Suppressor macrophage treated with lipopolysaccharide for 4 hours (primary cell): ENCODE measurements around the gene HERC2.
"Not testable (repeated sequence)": the region's sequence is repeated elsewhere in the genome, so short reads cannot be mapped to it uniquely, and the experiment has no call there.

Source experiments
- DNase-seq: peaks from one replicate; pipeline ENCODE4 v3.0.0-alpha.2; 2020

HERC2 gene, protein sequence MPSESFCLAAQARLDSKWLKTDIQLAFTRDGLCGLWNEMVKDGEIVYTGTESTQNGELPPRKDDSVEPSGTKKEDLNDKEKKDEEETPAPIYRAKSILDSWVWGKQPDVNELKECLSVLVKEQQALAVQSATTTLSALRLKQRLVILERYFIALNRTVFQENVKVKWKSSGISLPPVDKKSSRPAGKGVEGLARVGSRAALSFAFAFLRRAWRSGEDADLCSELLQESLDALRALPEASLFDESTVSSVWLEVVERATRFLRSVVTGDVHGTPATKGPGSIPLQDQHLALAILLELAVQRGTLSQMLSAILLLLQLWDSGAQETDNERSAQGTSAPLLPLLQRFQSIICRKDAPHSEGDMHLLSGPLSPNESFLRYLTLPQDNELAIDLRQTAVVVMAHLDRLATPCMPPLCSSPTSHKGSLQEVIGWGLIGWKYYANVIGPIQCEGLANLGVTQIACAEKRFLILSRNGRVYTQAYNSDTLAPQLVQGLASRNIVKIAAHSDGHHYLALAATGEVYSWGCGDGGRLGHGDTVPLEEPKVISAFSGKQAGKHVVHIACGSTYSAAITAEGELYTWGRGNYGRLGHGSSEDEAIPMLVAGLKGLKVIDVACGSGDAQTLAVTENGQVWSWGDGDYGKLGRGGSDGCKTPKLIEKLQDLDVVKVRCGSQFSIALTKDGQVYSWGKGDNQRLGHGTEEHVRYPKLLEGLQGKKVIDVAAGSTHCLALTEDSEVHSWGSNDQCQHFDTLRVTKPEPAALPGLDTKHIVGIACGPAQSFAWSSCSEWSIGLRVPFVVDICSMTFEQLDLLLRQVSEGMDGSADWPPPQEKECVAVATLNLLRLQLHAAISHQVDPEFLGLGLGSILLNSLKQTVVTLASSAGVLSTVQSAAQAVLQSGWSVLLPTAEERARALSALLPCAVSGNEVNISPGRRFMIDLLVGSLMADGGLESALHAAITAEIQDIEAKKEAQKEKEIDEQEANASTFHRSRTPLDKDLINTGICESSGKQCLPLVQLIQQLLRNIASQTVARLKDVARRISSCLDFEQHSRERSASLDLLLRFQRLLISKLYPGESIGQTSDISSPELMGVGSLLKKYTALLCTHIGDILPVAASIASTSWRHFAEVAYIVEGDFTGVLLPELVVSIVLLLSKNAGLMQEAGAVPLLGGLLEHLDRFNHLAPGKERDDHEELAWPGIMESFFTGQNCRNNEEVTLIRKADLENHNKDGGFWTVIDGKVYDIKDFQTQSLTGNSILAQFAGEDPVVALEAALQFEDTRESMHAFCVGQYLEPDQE (N-terminal part only)

DNA sequence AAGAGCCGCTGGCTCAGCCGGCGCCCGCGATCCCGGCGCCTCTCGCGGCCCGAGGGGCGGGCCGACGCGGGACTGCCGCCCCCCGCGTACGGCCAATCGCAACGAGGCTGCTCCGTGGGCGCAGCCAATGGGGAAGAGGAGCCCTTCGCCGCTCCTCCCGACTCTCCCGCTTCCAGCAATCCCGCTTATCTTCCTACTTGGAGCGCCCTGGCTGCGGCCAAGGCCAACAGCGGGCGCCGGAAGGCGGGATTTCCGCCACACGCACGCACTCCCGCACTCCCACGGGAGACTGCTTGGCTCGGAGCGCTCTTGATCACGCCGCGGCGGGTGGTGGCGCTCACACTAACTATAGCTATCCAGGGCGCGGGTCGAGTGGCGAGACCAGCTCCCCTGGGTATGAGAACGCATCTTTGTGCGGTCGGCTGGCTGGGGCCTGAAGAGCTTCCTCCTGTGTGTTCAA lies at the start of gene HERC2:
HERC2 (minus strand) TSS at position 51 of the 460 bp plus-strand sequence. CDS start 746 bp downstream, outside the sequence.
- DNase-seq, result not testable (repeated sequence)

DNA sequence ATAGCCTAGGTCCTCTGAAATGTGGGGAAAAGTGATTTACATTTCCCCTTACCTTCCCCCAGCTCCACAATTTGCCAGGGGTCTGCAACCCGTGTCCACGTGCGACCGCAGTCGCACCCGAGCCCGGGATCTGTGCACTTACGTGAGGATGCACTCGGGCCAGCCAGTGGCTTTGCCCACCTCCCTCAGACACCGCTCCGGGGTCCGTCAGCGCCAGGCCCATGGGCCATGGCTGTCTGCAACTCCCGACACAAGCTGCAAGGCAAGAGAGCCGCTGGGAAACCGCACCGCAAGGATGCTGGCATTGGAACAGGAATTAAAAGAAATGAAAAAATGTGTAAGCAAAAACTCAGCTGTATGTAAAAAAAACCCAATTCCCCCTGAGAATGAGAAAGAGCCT lies 43.5 kb upstream of the HERC2 start:
- not testable (repeated sequence) for DNase-seq

- not testable (repeated sequence) for DNase-seq
These were observed 36.0 kb upstream of the HERC2 start, which contains the start of gene GOLGA6L24 for GRCh38 chr15:28357984-28358383. Gene GOLGA6L24, minus strand, starts transcription at chr15:28358084. Its CDS starts 61 bp downstream, at chr15:28358023.

DNA sequence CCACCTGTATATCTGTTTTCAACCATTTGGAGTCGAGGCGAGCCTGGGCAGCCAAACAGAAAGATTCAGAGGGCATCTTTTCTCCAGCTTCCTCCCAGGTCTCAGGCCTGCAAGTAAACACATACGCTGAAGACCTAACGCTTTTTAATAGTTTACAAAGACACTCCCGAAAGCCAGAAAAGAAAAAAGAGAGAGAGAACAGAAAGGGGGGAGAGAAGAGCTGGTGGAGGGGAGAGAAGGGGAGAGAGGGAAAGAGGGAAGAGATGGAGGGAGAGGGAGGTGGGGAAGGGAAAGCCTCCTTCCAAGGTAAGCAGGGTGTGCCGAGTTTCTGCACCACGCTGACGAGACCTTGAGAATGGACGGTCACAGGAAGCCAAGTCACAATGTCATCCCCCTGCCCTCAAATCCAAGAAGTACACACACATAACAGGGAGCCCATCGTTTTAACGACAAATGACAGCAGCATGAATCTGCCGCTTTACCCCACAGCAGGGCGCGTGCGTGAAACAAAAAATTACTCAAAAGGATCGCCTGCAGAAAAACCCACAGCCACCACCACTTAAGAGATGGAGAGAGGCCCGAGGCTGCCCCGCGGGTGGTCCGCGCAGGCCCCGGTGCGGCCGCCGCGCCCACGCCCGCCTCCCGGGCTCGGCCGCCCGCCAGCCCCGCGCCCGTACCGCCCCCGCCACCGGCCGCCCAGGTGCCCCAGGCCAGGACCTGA lies 461 bp downstream of the HERC2 start:
- DNase-seq, result not testable (repeated sequence)

GRCh38 chr15:28319725-28320124 lies 2.3 kb downstream of the HERC2 start:
- DNase-seq, result not testable (repeated sequence)

DNA sequence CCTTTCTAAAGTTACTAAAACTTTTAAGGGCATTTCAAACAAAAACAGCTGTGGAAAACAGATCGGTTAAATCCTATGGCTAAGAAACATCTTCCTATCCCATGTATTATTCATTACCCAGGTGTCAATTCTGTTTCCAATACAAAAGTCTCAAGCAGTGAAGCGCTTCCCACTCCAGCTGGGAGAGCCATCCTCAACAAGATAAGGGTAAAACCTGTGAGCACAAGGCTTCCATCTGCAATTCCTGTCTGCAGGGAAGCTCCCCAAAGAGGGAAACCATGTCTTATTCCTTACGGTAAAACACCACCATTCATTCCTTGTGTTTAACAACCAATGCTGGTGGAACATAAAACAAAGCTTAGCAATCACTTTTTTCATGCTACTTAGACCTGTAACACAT lies 3.2 kb downstream of the HERC2 start:
- DNase-seq, result not testable (repeated sequence)

DNA sequence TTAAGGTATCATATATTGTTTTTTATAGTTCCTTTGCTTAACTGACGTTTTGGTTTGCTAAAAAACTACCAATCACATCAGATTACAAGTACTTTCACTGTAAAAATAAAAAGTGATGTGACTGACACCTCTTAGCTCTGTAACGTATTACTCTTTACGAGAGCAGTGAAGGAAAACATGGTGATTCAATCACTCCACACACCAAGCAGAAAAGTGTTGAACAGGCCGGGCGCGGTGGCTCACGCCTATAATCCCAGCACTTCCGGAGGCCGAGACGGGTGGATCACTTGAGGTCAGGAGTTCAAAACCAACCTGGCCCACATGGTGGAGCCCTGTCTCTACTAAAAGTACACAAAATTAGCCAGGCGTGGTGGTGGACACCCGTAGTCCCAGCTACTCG lies 3.9 kb downstream of the HERC2 start:
- DNase-seq, result not testable (repeated sequence)

- DNase-seq, result not testable (repeated sequence)
These were observed 5.0 kb downstream of the HERC2 start for GRCh38 chr15:28316958-28317357.

GRCh38 chr15:28310454-28310853 lies 11.5 kb downstream of the HERC2 start:
- DNase-seq, result not testable (repeated sequence)

DNA sequence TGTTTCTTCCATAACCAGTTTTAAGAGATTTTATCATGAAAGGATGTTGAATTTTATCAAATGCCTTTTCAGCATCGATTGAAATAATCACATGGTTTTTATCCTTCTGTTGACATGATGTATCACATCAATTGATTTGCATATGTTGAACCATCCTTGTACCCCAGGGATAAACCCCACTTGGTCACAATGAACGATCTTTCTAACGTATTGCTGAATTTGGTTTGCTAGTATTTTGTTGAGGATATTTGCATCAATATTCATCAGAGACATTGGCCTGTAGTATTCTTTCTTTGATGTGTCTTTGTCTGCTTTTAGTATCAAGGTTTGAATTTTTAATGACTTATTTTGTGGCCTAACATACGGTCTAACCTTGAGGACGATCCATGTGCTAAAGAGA lies 13.3 kb downstream of the HERC2 start:
- not testable (repeated sequence) for DNase-seq

GRCh38 chr15:28305700-28306099 lies 16.3 kb downstream of the HERC2 start:
- not testable (repeated sequence) for DNase-seq

GRCh38 chr15:28297434-28297833 lies 24.5 kb downstream of the HERC2 start:
- not testable (repeated sequence) for DNase-seq

- not testable (repeated sequence) for DNase-seq
These were observed 25.2 kb downstream of the HERC2 start for GRCh38 chr15:28296814-28297213.

DNA sequence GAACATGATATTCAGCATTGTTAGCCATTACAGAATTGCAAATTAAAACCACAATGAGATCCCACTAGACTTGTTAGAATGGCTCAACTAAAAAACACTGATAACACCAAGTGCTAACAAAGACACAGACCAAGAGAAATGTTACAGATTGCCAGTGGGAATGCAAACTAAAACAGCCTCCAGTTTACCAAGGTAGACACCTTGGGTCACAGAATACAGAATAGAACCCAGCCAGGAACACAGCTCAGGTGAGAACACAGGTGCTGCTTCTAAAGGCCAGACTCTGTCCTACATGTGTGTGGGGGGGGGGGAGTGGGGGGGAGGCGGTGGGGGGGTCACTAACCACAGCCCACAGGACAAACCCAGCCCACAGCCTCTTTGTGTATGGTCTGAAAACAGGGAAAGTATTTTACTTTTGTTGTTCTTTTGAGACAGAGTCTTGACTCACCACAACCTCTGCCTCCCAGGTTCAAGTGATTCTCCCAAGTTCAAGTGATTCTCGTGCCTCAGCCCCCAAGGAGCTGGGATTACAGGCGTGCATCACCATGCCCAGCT lies 26.9 kb downstream of the HERC2 start:
- not testable (repeated sequence) for DNase-seq

DNA sequence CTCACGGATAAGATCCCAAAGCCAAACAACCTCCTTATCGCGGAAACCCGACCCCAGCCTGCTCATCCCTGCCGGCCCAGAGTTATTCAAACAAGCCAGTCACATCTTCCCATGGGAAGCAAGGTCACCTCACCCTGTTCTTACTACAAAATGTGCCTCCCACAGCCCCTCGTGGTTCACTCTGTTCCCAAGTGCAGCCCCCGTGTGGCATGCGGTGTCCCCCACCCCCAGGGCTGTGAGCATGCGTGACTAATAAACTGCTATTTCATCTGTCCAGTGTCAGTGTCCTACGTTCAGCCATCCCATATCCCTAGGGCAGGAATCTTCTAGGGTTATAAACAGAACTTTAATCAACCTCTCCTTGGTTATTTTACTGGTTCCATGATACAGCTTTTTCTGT lies 27.4 kb downstream of the HERC2 start:
- DNase-seq, result not testable (repeated sequence)

GRCh38 chr15:28289694-28290463 lies 32.1 kb downstream of the HERC2 start:
- DNase-seq, result no peak

- DNase-seq, result peak; percentile 0
These were observed 32.9 kb downstream of the HERC2 start for GRCh38 chr15:28288830-28289693.

DNA sequence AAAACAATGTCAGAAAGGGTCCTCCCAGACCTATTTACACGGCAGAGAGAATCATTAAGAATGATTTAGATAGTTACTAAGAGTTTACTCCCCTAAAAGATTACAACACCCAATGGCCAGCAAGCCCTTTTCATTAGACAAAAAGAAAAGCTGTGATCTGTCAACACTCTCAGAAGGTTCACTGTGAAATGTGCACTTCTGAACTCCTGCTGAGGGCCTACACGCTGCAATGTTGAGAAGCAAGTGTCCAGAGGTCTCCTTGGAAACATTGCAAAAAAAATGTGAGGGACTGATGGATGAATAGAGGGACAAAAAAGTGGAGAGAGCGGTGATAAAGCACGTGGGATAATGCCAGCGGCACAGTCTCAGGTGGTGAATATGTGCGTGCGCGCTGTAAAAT lies 35.3 kb downstream of the HERC2 start:
- not testable (repeated sequence) for DNase-seq

- no peak for DNase-seq
These were observed 35.9 kb downstream of the HERC2 start for GRCh38 chr15:28286031-28286430.

- no peak for DNase-seq
These were observed 40.1 kb downstream of the HERC2 start for GRCh38 chr15:28281876-28282275.
